Stimulated activated naive B cell treated with anti-CD40 and anti-IgM and Interleukin-4, amounts not matched to agents 10 μg/mL and 1 μg/mL and 100 μg/mL, for 72 hours (primary cell): ENCODE results near the gene MPP1.

Experiments
- ATAC-seq, 2 donors: fragments of 150-1000 bp; cut with Tn5 transposase; replicated peaks; 2 replicates each; pipeline ENCODE4 v1.10.0; 2021; ENCODE audit warnings: moderate library complexity in 1 of 2
- DNase-seq: peaks from one replicate; pipeline ENCODE4 v3.0.0; 2021
- H3K27ac Mint-ChIP-seq: one replicate; pipeline ENCODE4 v1.8.0; 2022; ENCODE audit warnings: mild to moderate bottlenecking, mixed read lengths
- H3K27me3 Mint-ChIP-seq, 2 donors: one replicate each; pipeline ENCODE4 v1.8.0; 2022; ENCODE audit warnings: mixed read lengths in 2 of 2
- H3K36me3 Mint-ChIP-seq, 2 donors: one replicate each; pipeline ENCODE4 v1.8.0; 2022; ENCODE audit warnings: mixed read lengths in 2 of 2, mild to moderate bottlenecking in 1 of 2
- H3K4me1 Mint-ChIP-seq, 2 donors: one replicate each; pipeline ENCODE4 v1.8.0; 2022; ENCODE audit warnings: mixed read lengths in 2 of 2, mild to moderate bottlenecking in 1 of 2
- H3K4me3 Mint-ChIP-seq, 2 donors: one replicate each; pipeline ENCODE4 v1.8.0; 2022; ENCODE audit warnings: mild to moderate bottlenecking in 2 of 2, mixed read lengths in 2 of 2, moderate library complexity in 1 of 2
- H3K9me3 Mint-ChIP-seq, 2 donors: one replicate each; pipeline ENCODE4 v1.8.0; 2022; ENCODE audit warnings: mixed read lengths in 2 of 2, mild to moderate bottlenecking in 1 of 2

The MPP1 gene

GRCh38 chrX:154800478-154801210 is 4.6 kb downstream of the MPP1 start:
- Mint-ChIP-seq H3K9me3 (no peaks in the 10 kb centered on the region), H3K4me1 (peaks cover 18 to 44% of the 10 kb centered on the region in 2 donors), H3K4me3 (no peak overlapping the region), H3K27me3 (no peaks in the 10 kb centered on the region), H3K36me3 (no peaks in the 10 kb centered on the region), H3K27ac (no peak overlapping the region)
- no peak for ATAC-seq
- DNase-seq, result no peak

- Mint-ChIP-seq H3K27me3 (no peaks in the 10 kb centered on the region), H3K4me1 (peaks cover 18 to 40% of the 10 kb centered on the region in 2 donors), H3K4me3 (peak overlapping the region in 1 of 2 donors; percentile 28), H3K27ac (peak overlapping the region; percentile 82), H3K9me3 (no peaks in the 10 kb centered on the region), H3K36me3 (no peaks in the 10 kb centered on the region)
- no peak for ATAC-seq
- DNase-seq, result no peak
These were observed 5.5 kb downstream of the MPP1 start for GRCh38 chrX:154799556-154800348.

- Mint-ChIP-seq H3K9me3 (no peaks in the 10 kb centered on the region), H3K36me3 (no peaks in the 10 kb centered on the region), H3K27ac (no peak overlapping the region), H3K27me3 (no peaks in the 10 kb centered on the region), H3K4me3 (peak overlapping the region in 1 of 2 donors; percentile 43), H3K4me1 (peaks cover 15 to 35% of the 10 kb centered on the region in 2 donors)
- DNase-seq (no peak), ATAC-seq (peak; percentile 20 to 23)
These were observed 8.3 kb downstream of the MPP1 start for GRCh38 chrX:154797006-154797405.

- no peak for ATAC-seq
- Mint-ChIP-seq H3K27ac (no peak overlapping the region), H3K4me1 (peaks cover 11 to 24% of the 10 kb centered on the region in 2 donors), H3K9me3 (no peaks in the 10 kb centered on the region), H3K27me3 (no peaks in the 10 kb centered on the region), H3K36me3 (no peaks in the 10 kb centered on the region), H3K4me3 (no peak overlapping the region)
- no peak for DNase-seq
These were observed 10.3 kb downstream of the MPP1 start for GRCh38 chrX:154795016-154795415.

GRCh38 chrX:154793084-154793795 is 12.0 kb downstream of the MPP1 start:
- Mint-ChIP-seq H3K4me1 (peaks cover 3 to 13% of the 10 kb centered on the region in 2 donors), H3K4me3 (no peak overlapping the region), H3K27ac (no peak overlapping the region), H3K9me3 (no peaks in the 10 kb centered on the region), H3K27me3 (no peaks in the 10 kb centered on the region), H3K36me3 (no peaks in the 10 kb centered on the region)
- ATAC-seq, result no peak
- no peak for DNase-seq

- peak; percentile 27 to 51 for ATAC-seq
These were observed 13.3 kb downstream of the MPP1 start for GRCh38 chrX:154791939-154792338.

GRCh38 chrX:154791467-154791866 is 13.8 kb downstream of the MPP1 start:
- H3K9me3 Mint-ChIP-seq, result no peaks in the 10 kb centered on the region
- peaks cover 0 to 2% of the 10 kb centered on the region in 2 donors for H3K4me1 Mint-ChIP-seq
- DNase-seq (no peak), ATAC-seq (no peak)
- peaks cover 0 to 2% of the 10 kb centered on the region in 2 donors for H3K36me3 Mint-ChIP-seq
- H3K27ac Mint-ChIP-seq, result no peak overlapping the region
- no peaks in the 10 kb centered on the region for H3K27me3 Mint-ChIP-seq
- H3K4me3 Mint-ChIP-seq, result no peak overlapping the region

More at GRCh38 chrX:154791939-154792338, 13.3 kb downstream of the MPP1 start:
- H3K27ac Mint-ChIP-seq, result no peak overlapping the region
- no peaks in the 10 kb centered on the region for H3K27me3 Mint-ChIP-seq
- no peak for DNase-seq
- H3K4me3 Mint-ChIP-seq, result no peak overlapping the region
- peaks cover 3 to 7% of the 10 kb centered on the region in 2 donors for H3K4me1 Mint-ChIP-seq
- H3K9me3 Mint-ChIP-seq, result no peaks in the 10 kb centered on the region
- H3K36me3 Mint-ChIP-seq, result peaks cover 0 to 2% of the 10 kb centered on the region in 2 donors

GRCh38 chrX:154785716-154786115 is 19.6 kb downstream of the MPP1 start:
- Mint-ChIP-seq H3K4me1 (peaks cover 7 to 13% of the 10 kb centered on the region in 2 donors), H3K27me3 (no peaks in the 10 kb centered on the region), H3K4me3 (no peak overlapping the region), H3K36me3 (peaks cover 2 to 4% of the 10 kb centered on the region in 2 donors), H3K9me3 (no peaks in the 10 kb centered on the region), H3K27ac (no peak overlapping the region)
- DNase-seq (no peak), ATAC-seq (no peak)

- H3K4me3 Mint-ChIP-seq, result peak overlapping the region; percentile 14 to 63
These were observed 20.9 kb downstream of the MPP1 start for GRCh38 chrX:154784149-154784995.

GRCh38 chrX:154780968-154781367 is 24.3 kb downstream of the MPP1 start:
- Mint-ChIP-seq H3K36me3 (peaks cover 4 to 17% of the 10 kb centered on the region in 2 donors), H3K27me3 (no peaks in the 10 kb centered on the region), H3K4me1 (peaks cover 8 to 13% of the 10 kb centered on the region in 2 donors), H3K9me3 (no peaks in the 10 kb centered on the region), H3K4me3 (no peak overlapping the region), H3K27ac (no peak overlapping the region)
- no peak for DNase-seq
- no peak for ATAC-seq

More at GRCh38 chrX:154784149-154784995, 20.9 kb downstream of the MPP1 start:
- H3K27ac Mint-ChIP-seq, result no peak overlapping the region
- ATAC-seq, result no peak
- H3K36me3 Mint-ChIP-seq, result peaks cover 2 to 4% of the 10 kb centered on the region in 2 donors
- DNase-seq, result no peak
- no peaks in the 10 kb centered on the region for H3K27me3 Mint-ChIP-seq
- no peaks in the 10 kb centered on the region for H3K9me3 Mint-ChIP-seq
- peaks cover 7 to 13% of the 10 kb centered on the region in 2 donors for H3K4me1 Mint-ChIP-seq

GRCh38 chrX:154779261-154779660 is 26.0 kb downstream of the MPP1 start:
- H3K4me1 Mint-ChIP-seq, result peaks cover 11 to 15% of the 10 kb centered on the region in 2 donors
- H3K4me3 Mint-ChIP-seq, result no peak overlapping the region
- H3K36me3 Mint-ChIP-seq, result peaks cover 6 to 23% of the 10 kb centered on the region in 2 donors
- DNase-seq, result no peak
- no peaks in the 10 kb centered on the region for H3K9me3 Mint-ChIP-seq
- H3K27ac Mint-ChIP-seq, result no peak overlapping the region
- ATAC-seq, result no peak
- H3K27me3 Mint-ChIP-seq, result no peaks in the 10 kb centered on the region

- ATAC-seq, result no peak
These were observed 28.5 kb downstream of the MPP1 start for GRCh38 chrX:154776753-154777152.

GRCh38 chrX:154775419-154776349 is 29.6 kb downstream of the MPP1 start:
- H3K27me3 Mint-ChIP-seq, result no peaks in the 10 kb centered on the region
- no peak overlapping the region for H3K27ac Mint-ChIP-seq
- ATAC-seq, result peak; percentile 27 to 33
- no peak overlapping the region for H3K4me3 Mint-ChIP-seq
- no peak for DNase-seq
- H3K4me1 Mint-ChIP-seq, result peaks cover 4% of the 10 kb centered on the region in 2 donors
- no peaks in the 10 kb centered on the region for H3K9me3 Mint-ChIP-seq
- H3K36me3 Mint-ChIP-seq, result peaks cover 16 to 41% of the 10 kb centered on the region in 2 donors

More at GRCh38 chrX:154776753-154777152, 28.5 kb downstream of the MPP1 start:
- no peaks in the 10 kb centered on the region for H3K27me3 Mint-ChIP-seq
- peak overlapping the region; percentile 53 for H3K27ac Mint-ChIP-seq
- H3K36me3 Mint-ChIP-seq, result peaks cover 9 to 34% of the 10 kb centered on the region in 2 donors
- DNase-seq, result no peak
- H3K9me3 Mint-ChIP-seq, result no peaks in the 10 kb centered on the region
- H3K4me1 Mint-ChIP-seq, result peaks cover 4% of the 10 kb centered on the region in 2 donors
- no peak overlapping the region for H3K4me3 Mint-ChIP-seq
